Muscle of back (tissue), 11 donors: ENCODE results near the gene CFAP20DC. TPM values are rescaled to one million over a fixed set of nuclear protein-coding genes. Genes with fewer than 3 reads are reported as not detected.

Source experiments
- DNase-seq, 3 donors: peaks; one replicate each; pipeline versions ENCODE4 v3.0.0 to v3.0.0-alpha.2; 2013
- polyA plus RNA-seq, 10 donors: library from polyadenylated mRNA; unstranded; fragments of 120-200 nt; gene quantifications; one replicate each; pipeline ENCODE4 v1.2.1, GENCODE V29; 2013; ENCODE audit not compliant: insufficient read length in 10 of 10

The CFAP20DC gene
- polyA plus RNA-seq, 10 donors: 0.88 to 2.4 (median 1.7) TPM

DNA sequence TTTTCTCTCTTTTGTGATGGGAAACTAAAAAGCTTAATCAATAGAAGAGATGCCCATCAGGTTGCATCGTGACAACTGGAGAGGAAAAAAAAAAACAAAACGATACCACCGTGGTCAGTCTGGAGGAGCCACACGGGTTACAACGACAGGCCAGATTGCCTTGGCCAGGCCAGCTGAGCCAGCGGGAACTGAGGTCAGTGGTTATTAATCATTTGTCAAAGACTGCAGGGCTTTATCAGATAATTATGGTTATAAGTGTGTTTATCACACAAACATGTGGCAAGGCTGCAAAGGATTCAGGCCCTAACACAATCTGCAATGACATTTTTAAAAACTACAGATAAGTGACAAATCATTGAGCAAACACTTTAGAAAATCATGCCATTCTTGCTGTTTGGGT, 248.3 kb downstream of the CFAP20DC start:
- no peak for DNase-seq

DNA sequence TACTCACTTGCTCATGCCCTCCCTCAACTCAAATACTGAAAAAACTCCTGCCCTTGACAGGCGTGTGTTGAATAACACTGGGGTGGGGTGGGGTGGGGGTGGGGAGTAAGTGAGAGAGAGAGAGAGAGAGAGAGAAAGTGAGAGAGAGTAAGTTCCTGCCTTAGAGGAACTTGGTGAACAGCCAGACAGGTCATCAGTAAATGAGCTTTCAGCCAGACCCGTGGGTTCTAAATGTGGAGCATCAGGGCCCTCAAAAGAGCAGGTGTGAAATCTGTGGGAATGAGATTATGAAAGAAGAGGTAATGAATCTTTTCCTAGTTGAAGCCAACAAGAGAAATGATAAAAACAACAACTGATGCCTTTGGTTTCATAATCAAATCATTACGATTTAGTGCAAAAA, 248.9 kb downstream of the CFAP20DC start:
- DNase-seq: no peak

DNA sequence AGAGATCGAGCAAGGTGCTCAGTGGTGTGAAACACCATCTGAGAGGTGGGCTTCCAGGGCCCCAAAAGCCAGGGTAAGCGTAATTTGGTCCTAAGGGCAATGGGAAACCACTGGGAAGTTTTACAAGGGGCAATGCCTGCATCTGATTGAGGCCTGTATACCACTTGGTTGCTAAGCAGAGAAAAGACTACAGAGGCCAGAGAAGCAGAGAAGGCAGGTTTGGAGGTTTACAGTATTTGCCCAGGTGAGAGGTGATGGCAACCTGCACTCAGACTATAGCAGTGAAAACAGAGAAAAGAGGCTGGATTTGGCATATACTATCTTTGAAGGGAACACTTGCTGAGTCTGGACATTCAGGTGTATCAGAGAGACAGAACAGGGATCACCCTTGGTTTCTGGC, 249.8 kb downstream of the CFAP20DC start:
- no peak for DNase-seq

DNA sequence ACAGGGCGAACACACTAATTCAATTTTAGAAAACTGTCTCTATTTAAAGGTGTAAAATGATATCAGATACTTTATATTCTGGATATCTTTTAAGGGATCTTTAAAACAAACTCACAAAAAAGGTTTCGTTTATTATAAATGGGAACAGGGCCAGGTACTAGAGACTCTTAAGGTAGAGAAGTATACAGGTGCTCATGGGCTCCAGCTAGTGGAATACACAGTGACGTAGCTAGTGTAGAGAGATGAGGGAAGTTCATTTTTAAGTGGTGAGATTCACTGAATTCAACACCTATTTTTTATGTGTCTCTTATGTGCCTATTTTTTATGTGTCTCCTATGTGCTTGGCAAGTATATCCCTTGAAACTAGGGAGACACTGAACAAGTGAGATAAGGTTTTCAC, 250.6 kb downstream of the CFAP20DC start:
- DNase-seq: no peak

DNA sequence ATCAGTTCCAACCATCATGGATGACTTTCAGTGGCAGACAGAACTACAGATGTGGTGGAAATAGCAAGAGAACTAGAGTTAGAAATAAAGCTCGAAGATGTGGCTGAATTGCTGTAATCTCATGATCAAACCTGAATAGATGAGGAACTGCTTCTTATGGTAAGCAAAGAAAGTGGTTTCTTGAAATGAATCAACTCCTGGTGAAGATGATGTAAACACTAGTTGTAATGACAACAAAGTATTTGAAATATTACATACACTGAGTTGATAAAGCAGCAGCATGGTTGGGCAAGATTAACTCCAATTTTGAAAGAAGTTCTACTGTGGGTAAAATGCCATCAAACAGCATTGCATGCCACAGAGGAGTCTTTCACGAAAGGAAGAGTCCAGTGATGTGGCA, 251.5 kb downstream of the CFAP20DC start:
- no peak for DNase-seq

DNA sequence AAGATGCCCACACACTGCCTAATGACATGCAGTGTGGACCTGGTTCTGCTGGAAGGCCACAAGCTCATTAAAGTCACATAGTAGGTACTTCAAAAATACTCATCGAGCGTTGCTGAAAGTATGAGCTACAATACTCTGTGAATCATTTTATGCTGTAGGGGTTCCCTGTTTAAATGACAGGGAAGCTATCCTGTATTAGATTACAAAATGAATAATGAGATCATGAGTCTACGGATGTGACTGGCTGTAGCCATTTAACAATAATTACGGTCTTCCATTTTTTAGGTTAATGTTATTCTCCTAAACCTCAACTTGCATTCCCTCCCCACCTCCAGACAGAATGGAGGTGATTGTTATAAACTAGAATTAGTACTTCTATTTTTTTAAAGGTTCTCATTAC, 255.1 kb downstream of the CFAP20DC start:
- no peak for DNase-seq

DNA sequence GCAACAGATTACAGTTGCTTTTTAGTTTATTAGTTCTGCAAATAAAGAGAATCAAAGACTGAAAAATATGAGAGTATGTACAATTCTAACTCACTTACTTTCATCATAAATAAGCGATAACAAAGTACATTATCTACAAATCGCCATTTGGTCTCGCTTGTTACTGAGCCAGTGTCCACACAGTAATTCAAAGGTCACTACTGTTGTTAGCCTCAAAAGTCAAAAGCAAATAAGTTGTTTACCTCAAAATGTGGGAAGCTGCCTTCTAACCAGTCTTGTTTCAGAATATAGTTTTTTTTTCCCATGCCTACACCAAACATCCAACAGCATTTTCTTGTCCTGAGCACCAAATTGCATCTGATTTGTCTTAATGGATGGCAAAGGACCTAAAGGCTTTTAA, 255.9 kb downstream of the CFAP20DC start:
- no peak for DNase-seq

DNA sequence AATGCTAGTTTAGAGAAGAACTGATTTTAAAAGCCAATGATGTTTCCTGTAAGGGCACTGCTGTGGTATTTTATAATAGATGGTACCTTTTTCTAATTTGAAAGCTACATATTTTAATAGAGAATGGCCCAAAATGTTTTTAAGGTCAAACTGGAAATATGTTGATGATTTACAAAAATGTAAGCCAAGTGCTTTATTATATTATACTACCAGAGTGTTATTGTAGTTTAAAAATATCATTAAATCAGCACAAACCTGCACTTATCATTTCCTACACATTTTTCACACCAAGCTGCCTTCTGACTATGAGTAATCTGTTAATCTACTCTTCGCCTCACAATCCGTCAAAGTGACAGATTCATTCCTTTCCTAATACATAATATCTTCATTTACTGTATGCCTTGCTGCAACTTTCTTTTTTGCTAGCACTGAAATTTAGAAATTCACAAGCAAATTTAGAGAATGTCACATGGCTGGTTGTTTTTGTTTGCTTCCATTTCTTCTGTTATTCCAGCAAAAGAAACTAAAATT, 256.8 kb downstream of the CFAP20DC start:
- DNase-seq: peak in 1 of 3 donors; percentile 11

DNA sequence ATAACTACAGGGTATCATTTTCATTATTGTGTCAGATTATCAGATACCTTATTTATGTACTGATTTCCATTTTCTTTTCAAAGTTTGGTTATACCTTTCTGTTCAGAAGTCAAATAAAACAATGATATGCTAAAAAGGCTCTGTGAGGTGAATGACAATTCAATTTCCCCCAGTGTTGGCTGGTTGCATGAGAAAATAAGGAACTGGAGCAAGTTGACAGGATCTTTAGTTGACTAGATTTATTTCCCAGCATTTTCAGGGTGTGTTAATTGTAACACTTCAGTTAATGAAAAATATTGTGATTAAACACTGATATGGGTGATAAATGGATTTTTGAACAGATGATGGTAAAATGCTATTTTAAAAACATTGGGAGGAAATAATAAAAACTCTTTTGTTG, 260.4 kb downstream of the CFAP20DC start:
- no peak for DNase-seq

DNA sequence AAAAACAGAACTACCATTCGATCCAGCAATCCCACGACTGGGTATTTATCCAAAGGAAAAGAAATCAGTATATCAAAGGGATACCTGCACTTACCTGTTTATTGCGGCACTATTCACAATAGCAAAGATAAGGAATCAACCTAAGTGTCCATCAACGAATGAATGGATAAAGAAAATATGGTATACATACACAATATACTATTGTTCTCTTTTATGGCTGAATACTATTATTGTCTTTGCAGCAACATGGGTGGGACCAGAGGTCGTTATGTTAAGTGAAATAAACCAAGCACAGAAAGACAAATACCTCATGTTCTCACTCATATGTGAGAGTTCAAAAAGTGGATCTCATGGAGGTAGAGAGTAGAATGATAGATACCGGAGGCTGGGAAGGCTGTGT, 264.9 kb downstream of the CFAP20DC start:
- DNase-seq: no peak

DNA sequence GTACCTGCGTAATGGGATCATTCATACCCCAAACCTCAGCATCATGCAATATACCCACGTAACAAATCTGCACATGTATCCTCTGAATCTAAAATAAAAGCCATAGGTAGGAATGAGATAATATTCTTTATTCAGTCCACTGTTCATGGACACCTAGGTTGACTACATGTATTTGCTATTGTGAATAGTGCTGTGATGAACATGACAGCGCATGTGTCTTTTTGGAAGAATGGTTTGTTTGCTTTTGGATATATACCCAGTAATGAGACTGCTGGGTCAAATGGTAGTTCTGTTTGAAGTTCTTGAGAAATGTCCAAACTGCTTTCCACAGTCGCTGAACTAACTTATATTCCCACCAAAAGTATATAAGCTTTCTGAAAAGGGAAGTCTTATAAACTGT, 265.4 kb downstream of the CFAP20DC start:
- DNase-seq: no peak

DNA sequence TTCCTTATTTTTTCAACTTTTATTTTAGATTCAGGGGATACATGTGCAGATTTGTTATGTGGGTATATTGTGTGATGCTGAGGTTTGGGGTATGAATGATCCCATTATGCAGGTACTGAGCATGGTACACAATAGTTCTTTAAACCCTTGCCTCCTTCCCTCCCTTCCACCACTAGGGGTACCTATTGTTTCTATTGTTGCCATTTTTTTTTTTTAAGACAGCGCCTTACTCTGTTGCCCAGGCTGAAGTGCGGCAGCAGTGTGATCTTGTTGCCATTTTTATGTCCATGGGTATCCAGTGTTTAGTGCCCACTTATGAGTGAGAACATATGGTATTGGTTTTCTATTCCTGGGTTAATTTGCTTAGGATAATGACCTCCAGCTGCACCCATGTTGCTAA, 266.0 kb downstream of the CFAP20DC start:
- DNase-seq: no peak

DNA sequence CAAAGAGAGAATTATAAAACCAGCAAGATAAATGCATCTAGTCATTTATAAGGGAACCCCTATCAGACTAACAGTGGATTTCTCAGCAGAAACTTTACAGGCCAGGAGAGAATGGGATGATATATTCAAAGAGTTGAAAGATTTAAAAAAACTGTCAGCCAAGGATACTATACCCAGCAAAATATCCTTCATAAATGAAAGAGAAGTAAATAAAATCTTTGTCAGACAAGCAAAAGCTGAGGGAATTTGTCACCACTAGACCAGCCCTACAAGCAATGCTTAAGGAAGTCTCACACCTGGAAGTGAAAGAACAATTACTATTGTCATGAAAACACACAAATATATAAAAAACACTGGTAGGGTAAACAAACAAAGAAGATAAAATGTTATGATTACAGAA, 269.9 kb downstream of the CFAP20DC start:
- no peak for DNase-seq

DNA sequence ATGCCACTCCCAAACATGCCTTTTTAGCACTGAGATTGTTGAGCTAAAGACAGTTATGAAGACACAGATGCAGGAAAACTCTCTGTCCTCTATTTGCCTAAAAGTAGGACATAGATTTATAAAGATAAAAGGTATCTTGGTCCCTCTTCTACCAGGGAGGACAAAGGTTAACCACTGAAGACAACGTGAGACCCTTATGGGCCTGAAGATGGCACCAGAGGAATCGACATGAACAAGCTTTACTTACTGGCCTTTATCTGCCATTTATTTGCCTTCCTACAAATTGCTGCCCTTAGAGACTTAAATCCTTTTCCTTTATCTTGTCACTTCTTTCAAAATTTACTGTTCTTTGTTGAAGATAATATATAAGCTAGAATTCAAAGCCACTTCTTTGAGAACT, 273.6 kb downstream of the CFAP20DC start:
- DNase-seq: no peak

DNA sequence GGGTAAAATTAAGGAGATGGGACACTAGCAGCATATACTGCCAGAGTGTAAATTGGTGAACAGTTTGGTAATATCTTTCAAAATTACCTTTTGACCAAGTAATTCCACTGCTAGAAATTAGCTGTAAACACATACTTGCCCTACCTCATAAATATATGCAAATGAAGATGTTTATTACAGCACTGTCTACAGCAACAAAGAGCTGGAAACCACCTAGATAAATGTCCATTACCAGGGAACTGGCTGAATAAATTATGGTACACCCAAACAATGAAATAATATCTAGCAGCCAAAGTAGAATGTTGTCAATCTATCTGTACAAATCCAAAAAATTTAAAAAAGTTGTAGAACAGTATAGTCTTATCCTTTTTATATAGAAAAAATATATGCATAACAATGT, 277.4 kb downstream of the CFAP20DC start:
- DNase-seq: no peak

DNA sequence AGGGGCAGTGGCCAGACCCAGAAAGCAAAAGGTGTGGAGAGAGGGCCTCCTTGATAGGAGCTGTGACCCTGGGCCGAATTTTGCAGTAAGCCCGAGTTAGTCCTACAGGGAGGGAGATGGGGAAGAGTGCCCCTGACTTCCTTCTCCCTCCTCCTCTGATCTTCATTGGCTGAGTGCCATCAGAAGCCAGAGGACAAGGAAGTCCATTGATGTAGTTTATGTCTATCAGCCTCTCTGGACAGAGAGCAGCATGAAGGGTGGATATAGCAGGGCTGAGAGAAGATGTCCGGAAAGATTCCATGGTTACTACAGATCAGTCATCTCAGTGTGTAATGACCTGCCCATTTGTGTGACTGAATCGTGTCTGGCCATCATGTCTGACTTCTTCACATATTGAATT, 280.8 kb downstream of the CFAP20DC start:
- DNase-seq: no peak

DNA sequence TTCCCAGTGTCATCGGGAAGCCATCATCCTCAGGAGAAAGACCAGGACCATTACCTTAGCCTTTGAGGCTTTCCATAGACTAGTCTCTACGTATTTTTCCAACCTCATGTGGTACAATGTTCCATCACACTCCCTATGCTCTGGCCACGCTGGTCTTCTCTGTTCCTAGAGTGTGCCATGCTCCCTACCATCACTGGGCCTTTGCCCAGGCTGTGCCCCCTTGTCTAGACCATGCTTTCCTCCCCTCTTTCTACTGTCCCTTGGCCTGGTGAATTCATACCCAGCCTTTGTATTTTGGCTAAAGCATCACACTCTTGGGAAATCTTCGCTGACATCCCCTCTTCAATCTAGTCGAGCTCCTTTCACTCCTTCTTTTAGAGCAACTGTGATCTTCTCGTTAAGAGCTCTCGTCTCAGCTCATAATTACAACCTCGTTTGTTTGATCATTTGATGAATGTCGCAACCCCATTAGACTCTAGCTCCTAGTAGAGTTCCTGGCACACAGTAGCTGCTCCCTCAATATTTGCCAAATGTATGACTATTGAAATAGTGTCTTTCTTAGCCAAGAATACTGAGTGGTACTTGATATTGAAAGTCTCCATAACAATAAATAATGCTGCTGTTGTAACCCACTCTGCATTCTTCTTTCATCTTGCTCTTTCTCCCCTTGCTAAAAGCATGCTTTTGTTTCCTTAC, 283.1 kb downstream of the CFAP20DC start:
- DNase-seq: no peak

DNA sequence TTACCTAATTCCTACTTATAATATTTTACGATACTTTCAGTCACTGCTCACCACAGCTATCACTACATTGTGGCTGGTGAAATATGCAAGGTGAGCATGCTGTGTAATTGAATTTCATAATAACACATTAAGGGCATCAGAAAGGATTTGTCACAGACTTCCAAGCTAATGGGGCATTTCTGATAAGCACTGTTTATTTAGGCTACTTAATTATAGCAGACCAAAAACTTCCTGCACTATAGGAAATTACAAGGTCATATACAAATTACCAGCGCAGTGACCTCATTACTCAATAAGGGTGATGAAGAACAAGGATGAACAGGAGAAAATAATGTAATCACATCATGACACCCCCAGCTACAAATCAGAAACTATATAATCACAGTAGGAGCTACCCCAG, 294.7 kb downstream of the CFAP20DC start:
- no peak for DNase-seq

DNA sequence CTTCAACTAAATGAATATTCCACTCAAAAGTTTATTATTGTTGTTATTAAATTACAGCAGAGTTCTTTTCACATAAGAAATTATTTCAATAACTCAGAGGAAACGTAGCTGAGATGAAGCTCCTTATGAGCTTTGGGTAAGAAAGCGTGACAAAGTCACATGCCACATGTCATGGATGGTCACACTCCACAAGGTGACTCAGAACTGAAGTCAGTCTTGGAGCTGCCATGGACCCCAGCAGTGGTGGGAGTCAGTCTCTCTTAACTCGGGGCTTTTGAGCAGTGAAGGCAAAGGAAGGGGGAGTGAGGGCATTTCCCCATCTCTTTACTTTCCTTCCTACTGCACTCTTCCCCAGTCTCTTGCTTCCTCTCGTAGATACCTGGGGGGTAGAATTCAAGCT, 295.8 kb downstream of the CFAP20DC start:
- no peak for DNase-seq

DNA sequence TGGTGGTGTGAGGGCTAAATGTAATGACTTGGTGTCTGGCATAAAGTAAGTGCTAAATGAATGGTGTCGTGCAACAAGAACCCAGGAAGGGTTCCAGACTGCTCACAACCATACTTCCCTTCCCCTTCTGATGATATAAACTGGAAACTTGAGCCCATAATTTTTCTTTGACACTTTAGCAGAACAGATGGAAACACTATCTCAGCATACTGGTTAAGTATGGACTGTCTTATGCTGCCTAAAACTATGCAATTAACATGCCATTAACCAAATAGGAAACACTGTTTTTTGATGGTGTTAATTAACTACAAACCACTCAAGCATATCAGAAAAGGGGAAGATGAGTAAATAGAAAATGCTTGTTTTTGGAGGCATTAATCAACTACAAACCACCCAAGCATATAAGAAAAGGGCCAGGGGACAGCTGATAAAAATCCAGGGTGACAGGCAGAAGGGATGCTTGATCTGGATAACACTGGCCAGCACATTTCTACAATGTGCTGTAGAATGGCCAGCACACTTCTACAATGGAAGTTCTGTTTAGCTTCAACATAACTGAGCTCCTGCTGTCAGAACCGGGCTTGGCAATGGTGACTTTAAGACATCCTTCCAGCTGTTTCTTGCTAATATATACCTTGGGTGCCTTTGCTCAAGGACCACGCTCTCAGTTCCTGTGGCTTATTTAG, 297.8 kb downstream of the CFAP20DC start:
- DNase-seq: no peak

DNA sequence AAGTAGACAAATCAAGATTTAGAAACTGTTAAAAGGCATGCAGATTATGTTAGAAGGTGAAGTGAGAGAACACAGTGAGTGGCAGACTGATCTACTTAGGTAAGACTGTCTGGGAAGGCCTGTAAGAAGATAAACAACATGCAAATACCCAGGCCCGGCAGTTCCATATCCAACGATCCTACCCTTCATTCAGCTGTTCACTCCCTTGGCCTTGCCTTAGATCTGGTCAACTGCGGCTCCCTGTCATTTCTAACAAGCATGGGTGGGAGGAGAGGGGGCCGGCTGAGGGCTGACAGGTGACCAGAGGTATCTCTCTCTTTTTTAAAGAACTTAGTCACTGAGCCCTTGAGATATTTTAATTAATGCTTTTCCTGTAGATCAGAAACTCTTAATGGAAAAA, 298.6 kb downstream of the CFAP20DC start:
- no peak for DNase-seq

DNA sequence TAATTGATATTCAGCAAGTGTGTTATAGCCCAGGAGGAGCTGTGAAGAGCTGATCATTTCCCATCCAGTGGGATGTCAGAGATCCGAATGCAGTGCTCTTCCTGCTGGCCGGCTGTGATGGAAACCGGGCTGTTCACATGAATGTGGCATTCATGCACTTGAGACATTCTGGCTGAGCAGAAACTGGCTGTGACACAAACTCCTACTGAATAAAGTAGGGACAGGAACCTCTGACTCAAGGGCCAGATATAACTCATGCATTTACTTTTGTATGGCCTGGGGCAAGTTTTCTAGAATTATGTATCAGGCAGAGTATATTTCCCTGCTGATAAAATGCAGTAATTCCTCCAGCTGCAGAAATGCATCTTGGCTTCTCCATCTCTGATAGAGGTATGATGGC, 299.9 kb downstream of the CFAP20DC start:
- DNase-seq: no peak

DNA sequence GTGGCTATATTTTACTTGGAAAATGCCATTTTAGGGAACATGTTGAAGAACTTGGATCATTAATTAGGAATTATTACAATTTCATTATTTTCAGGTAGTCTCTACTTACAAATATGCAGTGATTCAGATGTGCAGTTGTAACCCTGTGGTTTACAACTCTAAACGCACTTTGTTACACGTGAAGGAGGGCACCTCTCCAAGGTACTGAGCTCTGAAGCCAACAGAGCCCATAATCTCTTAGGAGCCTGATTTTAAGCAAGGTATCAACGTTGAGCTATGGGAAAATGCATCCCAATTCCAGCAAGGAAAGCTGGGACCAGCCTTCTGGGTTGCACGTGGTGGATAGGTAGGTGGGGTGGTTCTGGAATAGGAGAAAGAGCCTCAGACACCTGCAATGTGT, 301.8 kb downstream of the CFAP20DC start:
- DNase-seq: no peak

DNA sequence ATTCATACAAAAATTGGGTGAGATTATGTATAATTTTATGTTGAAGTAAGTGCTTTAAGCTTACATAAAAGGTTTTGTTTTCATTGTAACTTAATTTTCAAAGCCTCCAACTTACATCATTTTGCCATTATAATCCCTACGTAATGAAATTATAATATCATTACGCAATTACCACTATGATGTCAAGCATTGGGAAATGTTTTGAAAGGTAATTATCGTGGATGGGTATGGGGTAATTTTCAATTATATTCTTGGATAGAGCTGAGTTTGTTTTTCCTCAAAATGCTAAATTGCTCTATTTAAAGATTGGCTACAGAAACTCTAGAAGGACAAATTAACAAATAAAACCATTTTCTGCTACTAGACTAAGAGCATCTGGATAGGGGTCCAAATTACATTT, 303.1 kb downstream of the CFAP20DC start:
- DNase-seq: no peak
